GM19023 (cell line): ENCODE measurements around the gene HEXIM2.
A peak's percentile ranks its signal among the peaks of the same experiment; 100 is the strongest.

Experiments used
- ATAC-seq: cut with Tn5 transposase; IDR thresholded peaks from one replicate; pipeline ENCODE4 v1.9.1; 2021; ENCODE audit warnings: mild to moderate bottlenecking, moderate library complexity; ENCODE audit not compliant: unreplicated experiment

The HEXIM2 gene

DNA sequence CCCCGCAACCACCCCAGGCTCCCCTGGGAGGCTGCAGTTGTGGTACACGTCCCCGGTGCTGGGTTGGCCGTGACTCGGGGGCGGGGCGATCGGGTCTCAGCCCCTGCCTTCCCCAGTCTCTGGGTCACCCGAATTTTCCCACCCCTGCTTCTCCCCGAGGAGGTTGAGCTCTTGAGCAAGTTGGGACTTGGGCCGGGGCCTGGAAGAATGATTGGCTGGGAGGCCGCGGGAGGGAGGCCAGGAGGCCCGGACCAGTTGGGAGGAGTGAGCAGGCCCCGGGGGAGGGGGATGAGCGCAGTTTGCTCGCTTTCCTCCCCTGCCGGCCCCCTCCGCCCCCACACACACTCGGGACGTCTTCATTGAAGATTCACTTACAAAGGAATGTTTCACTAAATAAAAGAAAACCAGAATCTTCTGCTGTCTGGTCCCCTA lies 17.9 kb upstream of the HEXIM2 start:
- ATAC-seq, result no peak

DNA sequence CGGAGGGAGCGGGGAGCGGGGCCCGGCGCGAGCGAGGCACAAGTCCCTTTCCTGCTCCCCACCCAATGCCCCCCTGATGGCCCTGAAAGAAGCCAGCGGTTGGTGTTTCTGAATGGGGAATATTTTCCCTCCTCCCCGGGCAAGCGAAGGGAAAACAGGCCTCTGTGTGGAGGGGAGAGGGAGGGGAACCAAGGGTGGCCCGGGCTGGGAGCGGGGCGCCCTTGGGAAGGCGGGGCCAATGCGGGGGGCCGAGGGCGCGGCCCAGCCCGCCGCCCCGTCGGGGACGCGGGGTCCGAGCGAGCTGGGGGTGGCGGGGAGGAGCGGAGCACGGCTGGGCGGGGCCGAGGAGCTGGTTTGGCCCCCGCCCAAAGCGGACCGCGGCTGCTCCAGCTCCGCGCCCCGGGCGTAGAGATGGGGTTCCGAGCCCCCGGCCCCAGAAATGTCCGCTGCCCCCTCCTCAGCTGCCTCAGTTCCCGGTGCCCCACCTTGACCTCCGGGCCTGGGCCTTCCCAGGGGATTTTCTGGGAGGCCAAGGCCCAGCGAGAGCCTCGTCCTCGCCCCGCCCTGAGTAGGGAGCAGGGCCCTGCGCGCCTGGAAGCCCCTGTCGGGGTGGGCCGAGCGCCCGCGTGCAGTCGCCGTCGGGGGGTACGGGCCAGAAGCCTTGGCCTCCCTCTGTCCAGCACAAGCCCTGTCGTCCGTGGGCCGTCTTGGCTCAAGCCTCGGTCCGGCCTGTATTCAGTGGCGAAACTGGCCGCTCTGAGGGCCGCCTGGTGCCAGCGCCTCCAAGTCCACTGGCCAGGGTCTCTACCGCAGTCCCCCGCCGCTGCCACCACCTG lies 17.3 kb upstream of the HEXIM2 start:
- no peak for ATAC-seq

DNA sequence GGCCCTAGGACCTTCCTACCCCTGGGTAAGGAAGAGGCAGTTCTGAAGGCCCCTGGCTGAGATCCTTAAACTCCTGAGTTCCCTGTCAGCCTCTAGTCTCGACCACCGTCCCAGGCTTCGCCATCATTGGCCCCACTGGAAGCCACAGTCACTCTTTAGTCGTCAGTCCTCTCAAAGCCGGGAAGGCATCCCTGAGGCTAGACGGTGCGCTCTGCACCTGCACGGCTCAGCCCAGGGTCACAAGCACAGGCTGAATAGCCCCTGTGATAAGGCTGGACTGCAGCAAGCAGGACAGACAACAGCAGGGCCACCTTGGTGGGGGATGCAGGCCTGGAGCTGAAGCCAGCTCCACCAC lies 16.7 kb upstream of the HEXIM2 start:
- ATAC-seq, result no peak

DNA sequence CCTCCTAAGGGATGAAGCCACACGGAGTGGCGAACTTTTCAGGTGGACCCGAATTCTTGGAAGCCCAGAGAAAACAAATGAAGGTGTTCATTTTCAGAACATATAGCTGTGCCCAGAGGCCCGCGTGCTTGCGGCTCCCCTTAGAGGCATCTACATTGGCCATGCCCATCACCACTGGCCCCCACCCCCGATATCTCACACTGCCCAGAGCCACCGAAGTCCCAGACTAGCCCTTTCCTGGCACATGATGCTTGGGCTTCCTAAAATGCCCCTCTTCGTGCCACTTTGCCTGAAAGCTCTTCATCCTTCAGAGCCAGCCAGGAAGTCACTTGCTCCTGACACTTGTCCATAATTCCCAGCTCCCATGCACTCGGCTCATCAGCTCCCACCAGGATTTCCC lies 15.5 kb upstream of the HEXIM2 start:
- no peak for ATAC-seq

DNA sequence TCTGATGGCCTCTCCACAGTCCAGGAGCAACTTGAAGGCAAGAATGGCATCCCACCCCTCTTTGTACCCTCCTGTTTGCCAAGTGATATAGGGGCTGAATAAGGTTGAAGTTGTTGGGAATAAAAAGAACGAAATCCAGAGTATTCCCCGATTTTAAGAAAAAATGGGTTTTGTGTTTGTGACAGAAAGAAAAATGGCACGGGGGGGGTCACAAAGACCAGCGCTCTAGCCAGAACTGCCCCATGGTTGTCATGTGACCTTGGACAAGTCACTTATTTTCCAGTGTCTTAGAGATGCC lies 15.1 kb upstream of the HEXIM2 start:
- ATAC-seq, result no peak

DNA sequence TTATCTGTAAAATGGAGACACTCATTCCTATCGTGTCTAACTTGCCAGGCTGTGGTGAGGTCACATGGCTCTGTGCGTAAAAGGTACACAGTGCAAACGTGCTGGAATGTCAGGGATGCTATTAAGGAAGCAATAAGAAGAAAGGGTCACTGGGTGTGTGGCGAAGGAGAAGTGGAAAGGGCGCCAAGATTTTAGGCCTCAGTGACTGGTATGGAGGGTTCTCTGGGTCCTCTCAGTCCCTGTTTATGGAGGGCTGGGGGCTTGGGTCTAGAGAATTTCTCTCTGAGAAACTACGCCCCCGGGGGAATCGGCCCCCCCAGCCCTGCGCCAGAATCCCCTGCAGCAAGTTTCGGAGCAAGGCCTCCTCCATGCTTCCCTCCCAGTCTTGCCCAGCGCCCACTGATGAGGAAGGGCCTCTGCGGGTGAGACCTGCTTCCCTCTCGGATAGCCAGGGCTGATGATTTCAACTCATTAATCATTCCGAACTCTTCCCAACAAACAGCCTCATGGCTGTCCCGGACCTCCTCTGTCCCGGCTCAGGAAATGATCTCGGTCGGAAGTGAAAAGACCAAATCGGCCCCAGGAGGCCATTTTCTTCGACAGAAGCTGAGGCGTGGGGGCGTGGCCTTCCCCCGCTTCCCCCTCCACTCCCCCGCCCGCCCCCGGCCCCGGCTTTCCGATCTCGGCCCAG lies 14.6 kb upstream of the HEXIM2 start:
- ATAC-seq, result no peak

DNA sequence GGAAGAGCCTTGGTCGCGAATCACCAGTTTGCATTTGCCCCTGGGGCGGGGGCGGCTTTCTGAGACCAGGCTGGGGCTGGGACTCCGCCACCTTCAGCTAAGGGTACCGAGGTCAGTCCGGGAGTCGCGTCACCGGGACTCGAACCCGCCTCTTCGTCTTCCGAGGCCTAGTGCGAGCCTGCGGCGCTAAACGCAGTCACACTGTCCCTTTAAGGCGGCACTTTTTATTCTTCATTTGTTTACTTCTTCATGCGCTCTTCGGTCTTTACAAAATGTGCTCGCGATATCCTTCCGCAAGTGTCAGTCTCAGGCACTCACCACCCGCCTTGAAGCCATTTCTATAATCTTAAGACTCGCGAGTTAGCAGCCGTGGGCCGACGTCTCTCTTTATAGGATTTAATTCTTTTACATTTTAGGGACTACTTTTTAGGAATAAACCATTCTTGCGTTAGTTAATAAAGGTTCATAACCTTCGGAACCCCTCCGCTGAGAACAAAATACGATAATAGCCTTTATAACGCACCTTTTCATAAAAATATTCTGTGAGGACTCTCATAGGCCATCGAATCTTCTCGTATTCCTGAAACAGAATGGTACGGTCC lies 14.0 kb upstream of the HEXIM2 start:
- ATAC-seq, result no peak

DNA sequence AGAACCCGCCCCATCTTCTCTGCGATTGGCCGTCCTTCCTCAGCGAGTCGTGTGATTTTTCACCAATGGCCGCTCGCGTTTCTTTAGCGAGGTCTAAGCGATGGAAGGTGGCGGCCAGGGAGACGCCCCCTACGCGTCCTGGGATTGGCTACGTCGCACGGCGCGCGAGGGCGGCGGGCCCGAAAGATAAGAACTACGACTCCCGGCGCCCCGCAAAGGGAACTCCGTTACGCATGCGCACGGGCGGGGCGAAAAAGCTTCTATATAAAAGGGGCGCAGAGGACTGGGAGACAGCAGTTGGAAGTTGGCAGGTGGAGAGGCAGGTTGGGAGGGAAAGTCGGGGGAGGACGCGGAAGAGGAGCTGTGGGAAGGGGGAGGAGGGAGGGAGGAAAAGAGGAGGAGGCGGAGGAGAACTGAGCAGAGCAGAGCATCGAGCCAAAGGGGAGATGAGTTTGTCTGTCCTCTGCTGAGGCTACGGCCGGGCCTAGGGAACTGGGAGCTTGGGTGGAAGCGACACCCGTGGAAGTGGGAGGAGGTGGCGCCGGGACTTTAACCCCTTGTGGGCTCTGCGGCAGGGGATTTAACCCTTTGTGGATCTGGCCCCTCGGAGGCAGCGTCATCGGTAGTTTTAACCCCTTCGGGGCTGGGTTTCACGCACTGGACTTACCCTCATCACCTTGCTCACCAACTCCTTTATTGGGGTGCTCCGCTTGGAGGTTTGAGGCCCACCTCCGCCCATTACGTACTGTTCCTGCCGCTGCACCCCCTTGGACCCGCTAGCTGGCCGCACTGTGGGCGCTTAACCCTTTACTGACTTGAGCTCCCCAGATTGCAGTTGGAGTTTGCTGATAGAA lies 13.3 kb upstream of the HEXIM2 start, which contains the start of gene HEXIM1:
TSS of gene HEXIM1 (plus strand) at position 293 of the 854 bp plus-strand sequence. CDS start 716 bp downstream, outside the sequence.
- peak; percentile 70 for ATAC-seq

DNA sequence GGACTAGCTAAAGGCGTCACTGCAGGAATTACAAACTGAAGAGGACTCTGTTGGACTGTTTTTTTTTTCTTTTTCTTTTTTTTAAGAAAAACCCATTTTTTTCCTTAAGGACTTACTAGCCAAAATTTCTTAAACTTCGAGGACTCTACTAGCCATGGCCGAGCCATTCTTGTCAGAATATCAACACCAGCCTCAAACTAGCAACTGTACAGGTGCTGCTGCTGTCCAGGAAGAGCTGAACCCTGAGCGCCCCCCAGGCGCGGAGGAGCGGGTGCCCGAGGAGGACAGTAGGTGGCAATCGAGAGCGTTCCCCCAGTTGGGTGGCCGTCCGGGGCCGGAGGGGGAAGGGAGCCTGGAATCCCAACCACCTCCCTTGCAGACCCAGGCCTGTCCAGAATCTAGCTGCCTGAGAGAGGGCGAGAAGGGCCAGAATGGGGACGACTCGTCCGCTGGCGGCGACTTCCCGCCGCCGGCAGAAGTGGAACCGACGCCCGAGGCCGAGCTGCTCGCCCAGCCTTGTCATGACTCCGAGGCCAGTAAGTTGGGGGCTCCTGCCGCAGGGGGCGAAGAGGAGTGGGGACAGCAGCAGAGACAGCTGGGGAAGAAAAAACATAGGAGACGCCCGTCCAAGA lies 12.5 kb upstream of the HEXIM2 start:
- peak; percentile 25 for ATAC-seq

DNA sequence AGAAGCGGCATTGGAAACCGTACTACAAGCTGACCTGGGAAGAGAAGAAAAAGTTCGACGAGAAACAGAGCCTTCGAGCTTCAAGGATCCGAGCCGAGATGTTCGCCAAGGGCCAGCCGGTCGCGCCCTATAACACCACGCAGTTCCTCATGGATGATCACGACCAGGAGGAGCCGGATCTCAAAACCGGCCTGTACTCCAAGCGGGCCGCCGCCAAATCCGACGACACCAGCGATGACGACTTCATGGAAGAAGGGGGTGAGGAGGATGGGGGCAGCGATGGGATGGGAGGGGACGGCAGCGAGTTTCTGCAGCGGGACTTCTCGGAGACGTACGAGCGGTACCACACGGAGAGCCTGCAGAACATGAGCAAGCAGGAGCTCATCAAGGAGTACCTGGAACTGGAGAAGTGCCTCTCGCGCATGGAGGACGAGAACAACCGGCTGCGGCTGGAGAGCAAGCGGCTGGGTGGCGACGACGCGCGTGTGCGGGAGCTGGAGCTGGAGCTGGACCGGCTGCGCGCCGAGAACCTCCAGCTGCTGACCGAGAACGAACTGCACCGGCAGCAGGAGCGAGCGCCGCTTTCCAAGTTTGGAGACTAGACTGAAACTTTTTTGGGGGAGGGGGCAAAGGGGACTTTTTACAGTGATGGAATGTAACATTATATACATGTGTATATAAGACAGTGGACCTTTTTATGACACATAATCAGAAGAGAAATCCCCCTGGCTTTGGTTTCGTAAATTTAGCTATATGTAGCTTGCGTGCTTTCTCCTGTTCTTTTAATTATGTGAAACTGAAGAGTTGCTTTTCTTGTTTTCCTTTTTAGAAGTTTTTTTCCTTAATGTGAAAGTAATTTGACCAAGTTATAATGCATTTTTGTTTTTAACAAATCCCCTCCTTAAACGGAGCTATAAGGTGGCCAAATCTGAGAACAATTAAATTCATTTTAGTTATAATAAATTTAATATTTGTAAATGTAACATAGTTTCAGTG lies 11.7 kb upstream of the HEXIM2 start:
- ATAC-seq, result no peak

DNA sequence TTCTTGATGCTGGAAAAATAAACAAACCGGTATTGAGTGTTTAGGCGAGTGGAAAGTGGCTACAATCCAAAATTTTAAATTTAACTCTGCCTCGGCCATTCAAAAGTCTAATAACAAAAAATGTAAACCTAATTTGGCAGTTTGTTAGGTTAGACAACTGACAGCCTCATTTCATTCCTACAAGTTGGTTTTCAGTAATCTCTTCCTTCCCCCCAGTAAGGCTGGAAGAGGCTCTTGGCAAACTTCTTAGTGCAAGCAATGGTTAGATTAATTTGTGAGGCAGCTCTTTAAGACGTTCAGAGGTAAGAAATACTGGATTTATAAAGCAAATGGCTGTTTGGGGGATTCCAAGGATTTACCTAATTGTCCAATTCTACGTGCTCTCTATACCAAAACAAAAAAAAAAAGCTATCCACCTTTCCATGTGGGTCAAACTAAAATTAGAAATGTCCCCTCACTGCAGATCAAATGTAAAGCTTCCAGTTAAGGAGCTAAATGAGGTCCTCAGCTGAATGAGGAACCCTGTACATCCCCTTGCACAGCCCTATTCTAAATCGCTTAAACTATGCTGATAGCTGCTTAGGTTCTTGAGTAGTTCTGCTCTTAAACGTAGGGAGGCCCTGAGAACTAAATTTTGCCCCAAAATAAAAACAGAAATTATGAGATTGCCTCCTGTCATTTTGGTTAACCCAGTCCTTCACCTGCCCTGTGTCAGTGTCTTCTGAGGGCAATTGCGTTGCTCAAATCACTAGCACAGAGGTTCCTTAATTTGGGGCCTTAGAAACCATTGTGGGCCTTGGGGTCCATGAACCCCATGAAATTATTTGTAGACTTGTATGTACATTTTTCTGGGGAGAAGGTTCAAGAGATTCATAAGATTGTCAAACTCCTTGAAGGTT lies 10.5 kb upstream of the HEXIM2 start:
- ATAC-seq, result no peak

DNA sequence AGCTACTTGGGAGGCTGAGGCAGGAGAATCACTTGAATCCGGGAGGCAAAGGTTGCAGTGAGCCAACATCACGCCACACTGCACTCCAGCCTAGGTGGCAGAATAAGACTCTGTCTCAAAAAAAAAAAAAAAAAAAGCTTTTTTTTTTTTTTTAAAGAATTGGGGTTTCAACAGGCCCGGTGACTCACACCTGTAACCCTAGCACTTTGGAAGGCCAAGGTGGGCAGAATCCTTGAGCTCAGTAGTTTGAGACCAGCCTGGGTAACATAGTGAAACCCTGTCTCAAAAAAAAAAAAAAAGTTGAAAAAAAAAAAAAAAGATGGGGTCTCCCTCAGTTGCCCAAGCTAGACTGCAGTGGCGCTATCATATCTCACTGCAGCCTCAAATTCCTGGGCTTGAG lies 6.6 kb upstream of the HEXIM2 start:
- ATAC-seq, result no peak

DNA sequence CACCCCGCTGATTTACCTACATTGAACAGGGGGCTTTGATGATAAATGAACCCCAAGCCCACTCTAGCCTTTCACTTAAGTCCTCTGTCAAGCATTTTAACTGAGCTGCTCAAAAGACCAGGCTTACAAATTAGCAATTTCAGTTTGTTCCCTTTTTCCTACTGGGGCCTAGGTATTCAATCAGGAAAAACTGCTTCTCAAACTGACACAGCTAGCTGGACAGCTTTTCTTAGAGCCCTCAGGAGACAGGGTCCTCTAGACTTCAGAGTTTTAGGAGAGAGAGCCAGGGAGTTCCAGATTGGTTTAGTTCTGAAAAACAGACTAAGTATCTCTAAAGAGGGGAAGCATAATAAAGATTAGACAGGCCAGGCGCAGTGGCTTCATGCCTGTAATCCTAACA lies 6.2 kb upstream of the HEXIM2 start:
- no peak for ATAC-seq

DNA sequence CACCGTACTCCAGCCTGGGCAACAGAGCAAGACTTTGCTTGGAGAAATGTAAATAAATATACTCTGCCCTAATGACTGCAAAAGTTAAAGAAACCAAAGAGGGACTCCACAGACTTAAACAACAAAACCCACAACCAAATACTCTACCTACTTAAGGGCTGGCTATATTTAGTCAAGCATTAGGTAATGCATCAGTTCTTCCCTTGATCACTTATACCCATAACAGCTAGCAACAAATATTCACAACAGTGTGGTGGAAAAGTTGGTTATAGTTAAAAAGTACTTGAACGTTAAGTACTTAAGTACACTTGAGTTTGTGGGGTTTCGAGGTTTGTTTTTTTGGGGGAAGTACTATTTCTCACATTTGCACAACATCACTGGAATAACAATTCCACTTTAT lies 5.4 kb upstream of the HEXIM2 start:
- ATAC-seq, result no peak

DNA sequence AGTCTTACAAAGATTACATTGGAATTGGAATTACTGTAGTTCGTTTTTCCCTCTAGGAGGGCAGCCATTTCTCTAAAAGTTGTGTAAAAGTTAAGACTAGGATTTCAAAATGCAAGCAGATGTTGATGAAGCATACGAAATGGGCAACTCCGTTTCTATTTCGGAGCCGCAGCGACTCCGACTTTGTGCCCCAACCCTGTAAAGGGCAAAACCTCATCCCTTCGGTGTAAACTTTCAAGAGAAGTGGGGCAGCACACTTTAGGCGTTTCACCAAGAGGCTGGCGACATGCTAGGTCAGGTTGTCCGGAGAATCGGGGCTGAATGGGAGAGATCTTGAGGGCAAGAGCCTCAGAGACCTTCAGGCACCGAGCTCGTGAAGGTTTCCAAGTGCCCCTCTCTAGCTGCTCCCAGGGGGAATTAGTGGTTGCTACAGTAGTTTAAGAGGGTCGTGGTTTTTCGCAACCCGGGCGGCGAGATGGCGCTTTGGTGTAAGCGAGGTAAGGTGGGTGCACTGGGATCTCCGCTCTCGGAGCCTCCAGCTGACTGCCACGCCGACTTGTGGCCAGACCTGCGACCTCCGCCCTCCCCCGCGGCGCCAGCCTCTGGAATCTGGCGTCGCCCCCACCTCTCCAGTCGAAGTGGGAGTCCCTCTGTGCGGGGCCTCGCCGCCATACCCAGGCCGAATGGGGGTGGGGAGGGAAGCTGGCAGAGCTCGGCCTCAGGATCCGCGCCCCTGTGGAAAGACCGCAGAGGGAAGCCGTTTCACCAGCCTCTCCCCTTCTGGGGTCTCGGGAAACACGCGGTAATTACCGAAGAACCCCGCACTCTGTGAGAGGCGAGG lies 1.0 kb upstream of the HEXIM2 start:
- ATAC-seq, result no peak

DNA sequence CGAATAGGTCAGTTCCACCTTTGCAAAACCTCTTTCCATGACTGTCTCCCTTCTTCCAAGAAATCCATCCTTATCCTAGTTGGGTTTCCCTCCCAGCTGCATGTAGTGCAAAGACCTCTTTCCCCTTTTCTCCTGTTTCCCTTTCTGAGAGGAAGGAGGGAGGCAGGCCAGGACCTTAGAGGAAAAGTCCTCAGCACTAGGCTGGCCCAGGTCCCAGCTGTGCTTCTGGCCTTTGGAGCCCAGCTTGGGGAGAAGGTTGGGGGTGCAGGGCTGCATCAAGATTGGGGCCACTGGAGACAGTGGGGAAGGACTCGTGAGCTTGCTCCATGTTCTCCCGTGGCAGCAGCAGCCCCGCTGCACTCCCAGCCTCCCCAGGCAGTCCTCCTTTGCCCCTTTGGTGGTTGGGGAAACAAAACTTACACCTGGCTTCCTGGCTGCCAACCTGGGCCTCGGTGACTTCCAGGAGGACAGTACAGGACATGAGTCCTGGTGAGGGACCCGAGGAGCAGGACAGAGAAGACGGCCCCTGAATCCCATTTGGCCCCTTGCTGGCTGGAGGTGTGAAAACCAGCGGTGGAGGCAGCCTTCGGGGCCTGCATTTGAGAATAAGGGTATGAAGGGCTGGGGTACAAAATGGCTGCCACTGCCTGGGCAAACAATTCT lies 481 bp downstream of the HEXIM2 start:
- no peak for ATAC-seq

DNA sequence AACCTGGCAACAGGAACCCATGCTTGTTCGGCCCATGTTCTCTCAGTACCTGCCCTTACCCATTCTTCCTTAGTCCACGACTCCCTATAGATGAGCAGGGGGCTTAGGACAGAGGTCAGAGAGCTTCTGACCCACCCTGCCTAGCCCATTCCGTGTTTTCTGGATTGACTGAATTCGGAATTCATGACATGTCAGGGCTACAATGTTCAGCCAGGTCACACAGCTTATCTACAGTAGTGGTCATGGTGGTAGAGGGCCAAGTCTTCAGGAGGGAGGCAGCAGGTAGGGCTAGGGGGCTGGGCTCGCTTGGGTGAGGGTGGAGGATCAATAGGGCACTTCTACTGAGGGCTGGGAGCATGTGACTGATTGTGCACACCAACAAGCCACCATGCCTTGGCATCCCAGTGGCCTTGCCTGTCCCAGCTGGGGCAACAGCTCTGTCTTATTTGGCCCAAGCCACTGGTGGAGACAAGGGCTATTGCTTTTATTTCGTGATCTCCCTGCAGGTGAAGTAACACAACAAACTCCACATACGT lies 3.1 kb downstream of the HEXIM2 start:
- no peak for ATAC-seq
